WERI-Rb-1 (cell line): ENCODE measurements around the gene CLCN5.

Experiments
- DNase-seq: peaks from one replicate; pipeline ENCODE4 v3.0.0-alpha.2; 2020
- H3K27ac ChIP-seq: fragments of 250-450 bp; sonication (Bioruptor Pico); 2 replicates; pipeline ENCODE4 v1.5.1; 2020; ENCODE audit warnings: mild to moderate bottlenecking, moderate library complexity
- H3K27me3 ChIP-seq: fragments of 250-450 bp; sonication (Bioruptor Pico); 2 replicates; pipeline ENCODE4 v1.5.1; 2021; ENCODE audit warnings: mild to moderate bottlenecking, low read depth, moderate library complexity; ENCODE audit not compliant: insufficient read depth, severe bottlenecking
- H3K36me3 ChIP-seq: fragments of 250-450 bp; sonication (Bioruptor Pico); 2 replicates; pipeline ENCODE4 v1.5.1; 2020; ENCODE audit warnings: mild to moderate bottlenecking, moderate library complexity
- H3K4me3 ChIP-seq: 2 replicates; pipeline ENCODE4 v1.5.1; 2011; ENCODE audit warnings: low read depth, mild to moderate bottlenecking, control low read depth, low read length
- H3K9me3 ChIP-seq: fragments of 250-450 bp; sonication (Bioruptor Pico); 2 replicates; pipeline ENCODE4 v1.5.1; 2021; ENCODE audit warnings: mild to moderate bottlenecking, moderate library complexity; ENCODE audit not compliant: severe bottlenecking
- CTCF ChIP-seq: IDR thresholded peaks from 2 replicates; pipeline ENCODE4 v1.5.1; 2011; ENCODE audit warnings: low read depth, mild to moderate bottlenecking, control low read depth, inconsistent platforms, low read length

Gene CLCN5

GRCh38 chrX:49959602-49960001 lies 37.2 kb downstream of the CLCN5 start:
- DNase-seq: no peak
- no peak for TF ChIP-seq CTCF
- H3K27ac ChIP-seq: no peak overlapping the region

GRCh38 chrX:49960061-49960460 lies 37.7 kb downstream of the CLCN5 start:
- DNase-seq: no peak
- no peak for TF ChIP-seq CTCF
- no peaks in the 10 kb centered on the region for H3K9me3 ChIP-seq

More at GRCh38 chrX:49959602-49960001, 37.2 kb downstream of the CLCN5 start:
- Histone ChIP-seq H3K27me3 (no peaks in the 10 kb centered on the region), H3K9me3 (no peaks in the 10 kb centered on the region), H3K36me3 (no peaks in the 10 kb centered on the region), H3K4me3 (no peak overlapping the region)

GRCh38 chrX:49970674-49971073 lies 48.3 kb downstream of the CLCN5 start:
- TF ChIP-seq CTCF: no peak

More at GRCh38 chrX:49960061-49960460, 37.7 kb downstream of the CLCN5 start:
- Histone ChIP-seq H3K36me3 (no peaks in the 10 kb centered on the region), H3K4me3 (no peak overlapping the region), H3K27ac (no peak overlapping the region), H3K27me3 (no peaks in the 10 kb centered on the region)

GRCh38 chrX:49972328-49972860 lies 50.0 kb downstream of the CLCN5 start:
- no peak for TF ChIP-seq CTCF
- Histone ChIP-seq H3K9me3 (no peaks in the 10 kb centered on the region), H3K27ac (no peak overlapping the region), H3K36me3 (no peaks in the 10 kb centered on the region), H3K27me3 (no peaks in the 10 kb centered on the region), H3K4me3 (no peak overlapping the region)
- DNase-seq: no peak

More at GRCh38 chrX:49970674-49971073, 48.3 kb downstream of the CLCN5 start:
- DNase-seq: no peak
- H3K27me3 ChIP-seq: no peaks in the 10 kb centered on the region
- H3K9me3 ChIP-seq: no peaks in the 10 kb centered on the region
- no peak overlapping the region for H3K27ac ChIP-seq
- H3K36me3 ChIP-seq: no peaks in the 10 kb centered on the region
- no peak overlapping the region for H3K4me3 ChIP-seq

- no peak for DNase-seq
- Histone ChIP-seq H3K4me3 (no peak overlapping the region), H3K27me3 (no peaks in the 10 kb centered on the region), H3K27ac (peak overlapping the region; percentile 77), H3K9me3 (no peaks in the 10 kb centered on the region), H3K36me3 (no peaks in the 10 kb centered on the region)
- TF ChIP-seq CTCF: no peak
These were observed 54.3 kb downstream of the CLCN5 start for GRCh38 chrX:49976682-49977197.
